GM12872 (cell line): ENCODE data around the gene CD2BP2.

Experiments
- TF ChIP-seq, protein P1 (sequence below): IDR thresholded peaks from 3 replicates; pipeline ENCODE4 v1.5.1; 2011; ENCODE audit warnings: low read depth, mild to moderate bottlenecking, low read length, moderate library complexity; ENCODE audit not compliant: insufficient read depth

CD2BP2 gene

DNA sequence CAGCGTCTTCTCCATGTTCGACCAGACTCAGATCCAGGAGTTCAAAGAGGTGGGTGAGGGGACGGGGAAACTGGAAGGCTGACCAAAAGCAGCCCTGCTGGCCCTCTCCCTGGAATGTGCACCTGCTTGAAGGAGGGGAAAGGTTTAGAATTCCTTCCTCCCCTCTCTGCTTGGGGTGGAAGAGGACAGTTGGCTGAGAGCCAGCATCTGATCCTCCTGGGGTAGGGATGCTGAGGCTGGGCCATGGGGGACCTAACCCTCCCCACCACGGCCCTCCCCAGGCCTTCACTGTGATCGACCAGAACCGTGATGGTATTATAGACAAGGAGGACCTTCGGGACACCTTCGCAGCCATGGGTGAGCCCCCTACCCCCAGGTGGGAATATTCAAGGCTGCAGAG lies 20.8 kb upstream of the CD2BP2 start:
- TF ChIP-seq, protein P1, sequence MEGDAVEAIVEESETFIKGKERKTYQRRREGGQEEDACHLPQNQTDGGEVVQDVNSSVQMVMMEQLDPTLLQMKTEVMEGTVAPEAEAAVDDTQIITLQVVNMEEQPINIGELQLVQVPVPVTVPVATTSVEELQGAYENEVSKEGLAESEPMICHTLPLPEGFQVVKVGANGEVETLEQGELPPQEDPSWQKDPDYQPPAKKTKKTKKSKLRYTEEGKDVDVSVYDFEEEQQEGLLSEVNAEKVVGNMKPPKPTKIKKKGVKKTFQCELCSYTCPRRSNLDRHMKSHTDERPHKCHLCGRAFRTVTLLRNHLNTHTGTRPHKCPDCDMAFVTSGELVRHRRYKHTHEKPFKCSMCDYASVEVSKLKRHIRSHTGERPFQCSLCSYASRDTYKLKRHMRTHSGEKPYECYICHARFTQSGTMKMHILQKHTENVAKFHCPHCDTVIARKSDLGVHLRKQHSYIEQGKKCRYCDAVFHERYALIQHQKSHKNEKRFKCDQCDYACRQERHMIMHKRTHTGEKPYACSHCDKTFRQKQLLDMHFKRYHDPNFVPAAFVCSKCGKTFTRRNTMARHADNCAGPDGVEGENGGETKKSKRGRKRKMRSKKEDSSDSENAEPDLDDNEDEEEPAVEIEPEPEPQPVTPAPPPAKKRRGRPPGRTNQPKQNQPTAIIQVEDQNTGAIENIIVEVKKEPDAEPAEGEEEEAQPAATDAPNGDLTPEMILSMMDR, result no peak

DNA sequence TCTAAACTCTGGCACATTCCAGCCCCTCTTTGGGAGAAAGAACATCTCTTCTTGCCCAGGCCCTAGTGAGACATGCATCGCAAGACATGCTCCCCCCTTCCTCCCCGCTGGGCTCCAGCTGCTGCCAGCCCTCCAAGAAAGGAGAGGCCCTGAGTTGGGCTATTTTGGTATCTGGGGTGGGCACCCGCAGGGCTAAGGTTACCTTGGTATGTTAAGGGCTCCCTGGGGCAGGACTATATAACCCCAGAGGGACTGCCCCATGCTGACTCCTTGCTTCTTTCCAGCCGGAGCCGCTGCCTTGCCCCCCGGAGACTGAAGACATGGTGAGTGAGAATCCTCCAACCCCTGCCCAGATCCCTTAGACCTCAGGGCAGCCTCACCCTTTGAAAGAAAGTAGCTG lies 19.4 kb upstream of the CD2BP2 start, which contains the start of gene MYL11:
MYL11 (plus strand) TSS at position 265 of the 400 bp plus-strand sequence; CDS start at position 321, 56 bp downstream.
- TF ChIP-seq, protein P1, result no peak

- TF ChIP-seq, protein P1, result no peak
Measured at GRCh38 chr16:30372725-30373124, 17.6 kb upstream of the CD2BP2 start.

GRCh38 chr16:30372038-30372712 lies 17.1 kb upstream of the CD2BP2 start:
- TF ChIP-seq, protein P1, result no peak

- TF ChIP-seq, protein P1, result no peak
Measured at GRCh38 chr16:30371248-30371816, 16.2 kb upstream of the CD2BP2 start.

GRCh38 chr16:30370456-30371247 lies 15.5 kb upstream of the CD2BP2 start, which contains the start of gene TBC1D10B:
TBC1D10B (minus strand) TSS chr16:30370494; CDS start chr16:30370183, 311 bp downstream.
- TF ChIP-seq, protein P1, result no peak

GRCh38 chr16:30369938-30370455 lies 14.9 kb upstream of the CD2BP2 start:
- TF ChIP-seq, protein P1, result peak; percentile 14; the same call in 1 of the 3 replicates
